Subcutaneous adipose tissue (tissue), 4 donors: ENCODE measurements around the gene ST8SIA6. TPM values are rescaled to one million over a fixed set of nuclear protein-coding genes. Genes with fewer than 3 reads are reported as not detected.

Source experiments
- total RNA-seq, 4 donors: library from RNA; depleted of rRNA; stranded (reverse); fragments of >200 nt; gene quantifications; one replicate each; pipeline ENCODE4 v1.1.0, GENCODE V29; 2016
- TF ChIP-seq, protein P1 (sequence below): fragments of 450-650 bp; IDR thresholded peaks from one replicate; pipeline ENCODE4 v1.5.1; 2016; ENCODE audit warnings: low read depth, mild to moderate bottlenecking, control low read depth, antibody characterized with exemption, moderate library complexity

Gene ST8SIA6, protein sequence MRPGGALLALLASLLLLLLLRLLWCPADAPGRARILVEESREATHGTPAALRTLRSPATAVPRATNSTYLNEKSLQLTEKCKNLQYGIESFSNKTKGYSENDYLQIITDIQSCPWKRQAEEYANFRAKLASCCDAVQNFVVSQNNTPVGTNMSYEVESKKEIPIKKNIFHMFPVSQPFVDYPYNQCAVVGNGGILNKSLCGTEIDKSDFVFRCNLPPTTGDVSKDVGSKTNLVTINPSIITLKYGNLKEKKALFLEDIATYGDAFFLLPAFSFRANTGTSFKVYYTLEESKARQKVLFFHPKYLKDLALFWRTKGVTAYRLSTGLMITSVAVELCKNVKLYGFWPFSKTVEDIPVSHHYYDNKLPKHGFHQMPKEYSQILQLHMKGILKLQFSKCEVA
- 1 to 10 TPM in 2 of 4 donors, under 1 TPM in 1, not detected in 1; 0.51 to 3.0 (median 1.3) TPM for total RNA-seq

DNA sequence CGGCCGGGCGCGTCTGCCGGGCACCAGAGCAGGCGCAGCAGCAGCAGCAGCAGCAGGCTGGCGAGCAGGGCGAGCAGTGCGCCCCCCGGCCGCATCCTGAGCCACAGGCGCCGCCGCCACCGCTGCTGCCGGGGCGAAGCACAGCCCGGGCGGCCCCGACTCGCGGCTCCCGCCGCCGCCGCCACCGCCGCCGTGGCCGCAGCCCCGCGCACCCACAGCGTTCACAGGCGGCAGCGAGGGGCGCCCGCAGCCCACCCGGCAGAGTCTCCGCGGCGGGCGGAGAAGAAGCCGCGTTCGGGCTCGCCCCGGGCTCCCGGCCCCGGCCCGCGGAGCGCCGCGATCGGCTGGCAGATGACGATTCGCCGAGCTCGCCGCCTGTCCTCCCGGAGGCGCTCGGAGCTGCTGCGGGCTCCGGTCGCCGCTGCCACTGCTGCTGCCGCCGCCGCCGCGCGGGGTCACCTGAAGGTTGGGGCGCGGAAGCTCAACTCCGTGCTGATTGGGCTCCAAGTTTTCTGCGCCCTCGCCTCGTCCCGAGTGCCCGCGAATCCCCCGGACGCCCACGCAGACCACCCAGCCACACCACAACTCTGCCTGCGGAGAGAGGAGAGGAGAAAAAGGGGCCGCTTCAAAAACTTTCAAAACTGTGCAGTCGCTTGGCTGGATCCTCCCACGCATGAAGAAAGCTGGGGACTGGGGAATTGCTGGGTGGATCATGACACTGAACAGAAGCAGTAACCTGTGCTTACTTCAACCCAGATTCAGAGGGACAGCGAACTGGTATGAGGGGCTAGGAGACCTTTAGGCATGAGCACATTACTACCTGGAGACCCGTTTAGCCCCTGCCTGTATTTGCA, at the start of gene ST8SIA6:
Gene ST8SIA6, minus strand, starts transcription at position 435 of the 854 bp plus-strand sequence. Its CDS starts 340 bp downstream, at position 95.
- TF ChIP-seq, protein P1, sequence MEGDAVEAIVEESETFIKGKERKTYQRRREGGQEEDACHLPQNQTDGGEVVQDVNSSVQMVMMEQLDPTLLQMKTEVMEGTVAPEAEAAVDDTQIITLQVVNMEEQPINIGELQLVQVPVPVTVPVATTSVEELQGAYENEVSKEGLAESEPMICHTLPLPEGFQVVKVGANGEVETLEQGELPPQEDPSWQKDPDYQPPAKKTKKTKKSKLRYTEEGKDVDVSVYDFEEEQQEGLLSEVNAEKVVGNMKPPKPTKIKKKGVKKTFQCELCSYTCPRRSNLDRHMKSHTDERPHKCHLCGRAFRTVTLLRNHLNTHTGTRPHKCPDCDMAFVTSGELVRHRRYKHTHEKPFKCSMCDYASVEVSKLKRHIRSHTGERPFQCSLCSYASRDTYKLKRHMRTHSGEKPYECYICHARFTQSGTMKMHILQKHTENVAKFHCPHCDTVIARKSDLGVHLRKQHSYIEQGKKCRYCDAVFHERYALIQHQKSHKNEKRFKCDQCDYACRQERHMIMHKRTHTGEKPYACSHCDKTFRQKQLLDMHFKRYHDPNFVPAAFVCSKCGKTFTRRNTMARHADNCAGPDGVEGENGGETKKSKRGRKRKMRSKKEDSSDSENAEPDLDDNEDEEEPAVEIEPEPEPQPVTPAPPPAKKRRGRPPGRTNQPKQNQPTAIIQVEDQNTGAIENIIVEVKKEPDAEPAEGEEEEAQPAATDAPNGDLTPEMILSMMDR = no peak

DNA sequence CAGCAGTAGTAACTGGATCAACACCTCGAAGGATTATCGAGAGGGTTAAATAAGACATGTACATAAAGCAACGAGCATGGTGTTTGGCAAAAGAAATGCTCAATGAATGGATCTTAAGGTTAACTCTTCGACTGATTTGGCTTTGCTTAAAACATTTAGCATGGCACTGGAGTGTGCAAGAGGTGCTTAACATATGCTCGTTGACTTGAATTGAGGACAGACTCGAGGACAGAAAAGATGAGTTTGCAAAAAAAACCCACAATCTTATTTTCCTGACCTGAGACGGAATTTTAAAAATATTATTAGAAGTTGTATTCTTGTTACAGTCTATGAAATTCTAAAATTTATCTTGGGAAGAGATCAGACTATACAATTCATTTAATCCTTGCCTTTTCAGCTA, 49.4 kb upstream of the ST8SIA6 start:
- TF ChIP-seq, protein P1 = no peak

DNA sequence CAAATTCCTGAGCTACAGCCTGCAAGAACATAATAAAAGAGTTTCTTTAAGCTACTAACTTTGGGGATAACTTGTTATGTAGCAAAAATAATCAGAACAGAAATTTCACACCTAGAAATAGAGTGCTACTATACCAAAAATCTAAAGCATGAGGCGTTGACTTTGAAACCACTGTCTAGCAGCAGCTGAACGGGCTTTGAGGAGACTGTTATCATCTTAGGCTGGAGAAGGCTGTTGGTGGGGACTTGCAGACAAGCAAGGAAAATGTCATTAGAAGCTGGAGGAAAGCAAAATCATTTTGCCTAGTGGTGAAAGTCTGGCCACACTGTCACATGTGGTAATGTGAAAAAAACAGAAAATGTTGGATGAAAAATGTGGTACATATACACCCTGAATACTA, 48.4 kb upstream of the ST8SIA6 start:
- TF ChIP-seq, protein P1 = no peak

DNA sequence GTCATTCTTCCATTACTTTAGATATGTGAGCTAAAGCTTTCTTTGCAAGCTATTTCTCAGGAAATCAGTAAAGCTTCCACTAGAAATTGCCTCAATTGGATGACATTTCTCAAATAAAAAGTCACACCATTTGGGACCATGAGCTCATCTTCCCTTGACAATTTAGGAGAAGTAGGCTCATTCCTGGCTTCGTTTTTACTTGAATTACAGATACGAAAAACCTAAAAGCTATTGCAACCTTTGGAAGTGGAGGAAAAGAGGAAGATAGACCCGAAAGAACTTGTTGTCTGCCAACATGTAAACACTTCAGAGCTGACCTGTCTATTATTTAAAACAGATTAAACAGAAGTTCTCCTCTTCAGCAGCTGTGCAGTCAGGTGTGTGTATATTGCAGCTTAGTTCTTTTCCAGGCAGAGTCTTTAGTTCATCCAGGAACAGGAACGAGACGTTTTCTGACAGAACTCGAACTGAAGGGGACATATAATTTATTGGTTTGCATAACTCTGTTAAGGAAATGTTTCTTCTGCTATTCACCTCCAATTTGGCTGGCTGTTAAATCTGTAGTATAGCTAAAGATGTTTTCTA, 43.1 kb upstream of the ST8SIA6 start:
- TF ChIP-seq, protein P1 = no peak

DNA sequence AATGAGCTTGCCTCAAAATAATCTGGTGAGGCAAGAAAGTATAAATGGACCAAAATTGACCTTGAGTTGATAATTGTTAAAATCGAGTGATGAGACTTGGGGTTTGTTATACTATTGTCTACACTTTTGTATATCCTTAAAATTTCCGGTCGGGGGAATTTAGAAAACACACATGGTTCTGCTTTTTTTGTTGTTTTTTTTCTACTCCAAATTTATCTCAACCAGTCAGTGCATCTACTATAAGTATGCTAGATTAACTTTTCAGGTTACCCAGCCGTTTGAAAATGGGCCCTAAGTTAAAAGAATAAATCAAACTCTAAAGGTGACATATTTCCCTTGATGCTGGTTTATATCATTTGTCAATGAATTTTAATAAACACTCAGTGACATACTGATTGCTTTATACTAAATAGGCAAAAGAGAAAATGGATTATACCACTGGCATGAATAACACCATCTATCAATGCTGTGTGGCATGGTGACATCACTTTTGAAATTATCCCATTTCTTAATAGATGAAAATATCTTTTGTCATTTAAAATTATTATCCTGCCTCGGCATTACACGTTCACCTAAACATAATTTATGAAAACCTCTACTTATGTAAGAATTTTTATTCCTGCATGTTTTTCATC, 40.3 kb upstream of the ST8SIA6 start:
- TF ChIP-seq, protein P1 = no peak

DNA sequence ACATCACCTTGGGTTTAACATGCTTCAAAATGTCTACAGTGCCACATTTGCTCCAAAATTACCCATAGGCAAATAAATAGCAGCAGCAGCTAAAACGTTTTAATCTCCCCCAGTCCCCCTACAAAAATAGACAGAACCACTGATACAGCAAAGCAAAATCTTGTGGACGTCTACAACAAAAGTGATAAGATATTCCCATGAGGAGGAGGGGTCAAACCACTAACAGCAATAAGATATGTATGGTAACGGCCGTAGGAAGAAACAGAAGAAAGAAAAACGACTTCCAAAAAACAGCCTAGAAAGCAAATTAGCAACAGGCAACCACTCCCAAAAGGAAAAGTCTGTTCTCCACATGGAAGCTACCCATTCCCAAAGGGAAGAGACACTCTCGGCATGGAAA, 34.5 kb upstream of the ST8SIA6 start:
- TF ChIP-seq, protein P1 = no peak
